HepG2 (cell line): Measurements from ENCODE around the gene OGG1. TPM values are rescaled to one million over a fixed set of nuclear protein-coding genes. Genes with fewer than 3 reads are reported as not detected.
A peak's percentile ranks its signal among the peaks of the same experiment; 100 is the strongest.

Source experiments
- ATAC-seq: fragments of 200-7000 bp; cut with Tn5 transposase; 3 replicates; pipeline ENCODE4 v1.9.1; 2020; ENCODE audit warnings: mild to moderate bottlenecking, moderate library complexity
- BruUV-seq: library from RNA; stranded (reverse); fragments of 400-500 nt; replicated peaks from 2 replicates; lab custom pipeline; 2021; lab: Mats Ljungman, UMichigan
- CTCF ChIA-PET: fragments of 300-600 bp; formaldehyde crosslinking; extraction: SDS; loops from one replicate; lab custom pipeline; 2021; ENCODE audit warnings: low total read pairs, inconsistent platforms, low intra/inter-chr PET ratio; lab: Yijun Ruan, JAX
- POLR2A ChIA-PET: fragments of 350-600 bp; sonication (Branson Sonifier 250); formaldehyde crosslinking; loops from one replicate; lab custom pipeline; 2020; ENCODE audit warnings: antibody characterized with exemption, inconsistent platforms; lab: Yijun Ruan, JAX
- DNase-seq: peaks from one replicate; pipeline ENCODE4 v3.0.0-alpha.2; 2015; ENCODE audit warnings: low spot score
- FAIRE-seq: peaks from 3 replicates; lab custom pipeline; 2011; peaks lifted over from hg19 to GRCh38; lab: Jason Lieb, UNC
- H2AFZ ChIP-seq: one replicate; pipeline ENCODE4 v1.6.1; 2011; ENCODE audit warnings: low read length, inconsistent platforms
- H3K27ac ChIP-seq: fragments of 300-600 bp; 3 replicates; pipeline ENCODE4 v1.8.0; 2011; ENCODE audit warnings: mixed run types, mild to moderate bottlenecking, mixed read lengths, low read length, inconsistent platforms; ENCODE audit not compliant: insufficient read depth; ENCODE audit errors: extremely low read length
- H3K27me3 ChIP-seq, 2 experiments: fragments of 200-600 bp in 1 of 2; 2 replicates in 1 of 2; 3 replicates in 1 of 2; pipeline versions ENCODE4 v1.6.0 to v1.8.0; 2011; ENCODE audit warnings: low read length in 2 of 2, mild to moderate bottlenecking in 2 of 2, moderate library complexity in 2 of 2, inconsistent platforms in 1 of 2; ENCODE audit not compliant: insufficient read depth in 2 of 2, control insufficient read depth in 1 of 2
- H3K36me3 ChIP-seq, 2 experiments: fragments of 200-600 bp in 1 of 2; replicated peaks in 1 of 2; 2 replicates in 1 of 2; 3 replicates in 1 of 2; pipeline versions ENCODE4 v1.5.1 to v1.8.0; 2011; ENCODE audit warnings: low read length in 2 of 2, inconsistent platforms in 1 of 2; ENCODE audit not compliant: insufficient read depth in 2 of 2, control insufficient read depth in 1 of 2
- H3K4me1 ChIP-seq: 2 replicates; pipeline ENCODE4 v1.5.1; 2012; ENCODE audit warnings: low read length, inconsistent platforms; ENCODE audit not compliant: insufficient read depth
- H3K4me2 ChIP-seq: 2 replicates; pipeline ENCODE4 v1.6.0; 2011; ENCODE audit warnings: low read depth, low read length, inconsistent platforms
- H3K4me3 ChIP-seq, 3 experiments: fragments of 200-600 bp in 1 of 3; sonication (generic), shearing (Covaris generic) in 1 of 3; replicated peaks in 1 of 3; 2 replicates each; pipeline ENCODE4 v1.5.1; 2011 to 2016; ENCODE audit warnings: low read length in 3 of 3, inconsistent platforms in 2 of 3, low read depth in 2 of 3, mild to moderate bottlenecking in 2 of 3, control low read depth in 1 of 3, mixed read lengths in 1 of 3; ENCODE audit not compliant: insufficient read depth in 1 of 3
- H3K79me2 ChIP-seq: one replicate; pipeline ENCODE4 v1.6.1; 2011; ENCODE audit warnings: low read length, inconsistent platforms; ENCODE audit not compliant: insufficient read depth
- H3K9ac ChIP-seq: 2 replicates; pipeline ENCODE4 v1.6.0; 2011; ENCODE audit warnings: mild to moderate bottlenecking, low read depth, low read length, inconsistent platforms; ENCODE audit not compliant: insufficient read depth
- H3K9me3 ChIP-seq: 2 replicates; pipeline ENCODE4 v1.5.1; 2012; ENCODE audit warnings: mild to moderate bottlenecking, low read length
- H4K20me1 ChIP-seq: 2 replicates; pipeline ENCODE4 v1.6.0; 2011; ENCODE audit warnings: inconsistent platforms, mild to moderate bottlenecking, low read length, moderate library complexity; ENCODE audit not compliant: insufficient read depth
- EED ChIP-seq: sonication (generic); formaldehyde crosslinking; IDR thresholded peaks from 2 replicates; pipeline ENCODE4 v1.5.0; 2020; ENCODE audit warnings: mild to moderate bottlenecking, missing genetic modification reagents
- ETV6 ChIP-seq: sonication (generic); formaldehyde crosslinking; conservative IDR thresholded peaks from 2 replicates; pipeline ENCODE4 v1.4.0; 2020; ENCODE audit warnings: missing genetic modification reagents
- KDM5B ChIP-seq: sonication (generic); formaldehyde crosslinking; IDR thresholded peaks from 2 replicates; pipeline ENCODE4 v1.4.0; 2020; ENCODE audit warnings: missing genetic modification reagents, mild to moderate bottlenecking, borderline replicate concordance
- SIX1 ChIP-seq: sonication (generic); formaldehyde crosslinking; IDR thresholded peaks from 2 replicates; pipeline ENCODE4 v1.4.0; 2020; ENCODE audit warnings: missing genetic modification reagents, borderline replicate concordance
- SOX13 ChIP-seq, 3 experiments: fragments of 450-650 bp in 1 of 3; sonication (generic) in 1 of 3; formaldehyde crosslinking in 1 of 3; IDR thresholded peaks in 2 of 3; conservative IDR thresholded peaks in 1 of 3; 2 replicates each; pipeline versions ENCODE4 v1.5.0 to v1.6.1; 2016 to 2020; ENCODE audit warnings: antibody characterized with exemption in 1 of 3, mild to moderate bottlenecking in 1 of 3, missing compliant biosample characterization in 1 of 3, missing genetic modification reagents in 1 of 3, moderate library complexity in 1 of 3
- ZNF83 ChIP-seq: sonication (generic); formaldehyde crosslinking; IDR thresholded peaks from 2 replicates; pipeline ENCODE4 v1.4.0; 2020; ENCODE audit warnings: missing genetic modification reagents, mild to moderate bottlenecking, borderline replicate concordance
- WGBS: methylation state at CpG from one replicate; pipeline ENCODE4 v1.1.6; 2017; ENCODE audit warnings: low lambda C conversion rate; 5-methylcytosine and 5-hydroxymethylcytosine counted together
- in situ Hi-C: cut with HindIII; loops from 2 replicates; pipeline ENCODE4 v1.10.0; 2017; ENCODE audit warnings: low pct_unique_long_range_greater_than_20kb; ENCODE audit not compliant: extremely low pct_ligation_motif_present
- intact Hi-C: fragments of 100-400 bp; cut with micrococcal nuclease; formaldehyde crosslinking; loops from one replicate; pipeline ENCODE4 v1.10.0; 2022; ENCODE audit not compliant: unreplicated experiment
- polyA plus RNA-seq, 8 experiments: library from polyadenylated mRNA; depleted of rRNA in 3 of 8; stranded (reverse) in 7 of 8; unstranded in 1 of 8; fragments of >200 nt; fragmentation: Illumina TruSeq in 4 of 8; extraction: Trizol in 4 of 8; gene quantifications; 2 replicates each; pipeline versions ENCODE4 v1.2.1 to v1.2.3, GENCODE V29; 2011 to 2016; ENCODE audit warnings: low read depth in 4 of 8, missing spikeins in 1 of 8, mixed read lengths in 1 of 8; ENCODE audit not compliant: insufficient read depth in 1 of 8
- total RNA-seq, 5 experiments: library from RNA; depleted of rRNA; stranded (reverse); fragments of >200 nt; fragmentation: Illumina TruSeq; extraction: Trizol; gene quantifications; 2 replicates each; pipeline ENCODE4 v1.2.3, GENCODE V29; 2016; ENCODE audit warnings: low read depth in 1 of 5
- TF ChIP-seq, protein P1 (sequence below): sonication (generic); formaldehyde crosslinking; IDR thresholded peaks from 2 replicates; pipeline ENCODE4 v1.4.0; 2020; ENCODE audit warnings: mild to moderate bottlenecking, missing genetic modification reagents
- TF ChIP-seq, protein P2 (sequence below): IDR thresholded peaks from 2 replicates; pipeline ENCODE4 v1.6.1; 2016
- TF ChIP-seq, protein P3 (sequence below): IDR thresholded peaks from 2 replicates; pipeline ENCODE4 v1.6.1; 2016; ENCODE audit warnings: low read depth
- TF ChIP-seq, protein P4 (sequence below): sonication (generic); formaldehyde crosslinking; IDR thresholded peaks from 2 replicates; pipeline ENCODE4 v1.8.0; 2022; ENCODE audit warnings: missing genetic modification reagents, low read depth, mild to moderate bottlenecking, borderline replicate concordance
- TF ChIP-seq, protein P5 (sequence below): sonication (generic); formaldehyde crosslinking; IDR thresholded peaks from 2 replicates; pipeline ENCODE4 v1.9.0; 2021; ENCODE audit warnings: missing genetic modification reagents, borderline replicate concordance

Gene OGG1
- total and polyA plus RNA-seq, 2 of the 13 experiments (the other 11 are each of a cell fraction or from before 2014, with no cell fraction given), result 28.7 to 33.2 TPM

DNA sequence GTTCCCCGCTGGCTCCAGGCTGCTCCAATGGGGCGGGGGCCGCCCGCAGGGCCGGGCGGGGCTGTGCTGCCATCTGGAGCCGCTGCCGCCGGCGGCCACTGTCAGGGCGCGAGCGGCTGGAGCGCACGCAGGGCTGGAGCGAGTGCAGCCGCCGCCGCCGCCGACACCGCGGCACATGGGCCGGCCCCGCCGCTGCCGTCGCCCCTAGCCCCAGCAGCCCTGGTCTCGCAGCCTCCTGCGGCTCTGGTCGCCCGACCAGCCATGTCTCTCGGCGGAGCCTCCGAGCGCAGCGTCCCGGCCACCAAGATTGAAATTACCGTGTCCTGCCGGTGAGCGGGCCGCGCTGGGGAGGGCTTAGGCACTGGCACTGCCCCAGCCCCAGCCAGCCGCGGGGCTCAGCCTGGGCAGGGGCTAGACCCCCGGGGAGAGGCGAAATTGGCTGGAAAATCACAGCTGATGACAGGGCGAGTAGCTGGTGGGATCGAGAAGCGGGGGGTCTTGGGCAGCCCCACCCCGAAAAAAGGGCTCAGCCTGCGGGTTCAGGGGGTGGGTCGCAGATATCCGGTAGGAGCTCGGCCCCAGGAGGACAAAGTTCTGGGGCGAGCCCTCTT is 45.9 kb upstream of the OGG1 start, which contains the start of gene CPNE9 (continued):
- TF ChIP-seq, protein P1, sequence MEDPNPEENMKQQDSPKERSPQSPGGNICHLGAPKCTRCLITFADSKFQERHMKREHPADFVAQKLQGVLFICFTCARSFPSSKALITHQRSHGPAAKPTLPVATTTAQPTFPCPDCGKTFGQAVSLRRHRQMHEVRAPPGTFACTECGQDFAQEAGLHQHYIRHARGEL, result no peak

DNA sequence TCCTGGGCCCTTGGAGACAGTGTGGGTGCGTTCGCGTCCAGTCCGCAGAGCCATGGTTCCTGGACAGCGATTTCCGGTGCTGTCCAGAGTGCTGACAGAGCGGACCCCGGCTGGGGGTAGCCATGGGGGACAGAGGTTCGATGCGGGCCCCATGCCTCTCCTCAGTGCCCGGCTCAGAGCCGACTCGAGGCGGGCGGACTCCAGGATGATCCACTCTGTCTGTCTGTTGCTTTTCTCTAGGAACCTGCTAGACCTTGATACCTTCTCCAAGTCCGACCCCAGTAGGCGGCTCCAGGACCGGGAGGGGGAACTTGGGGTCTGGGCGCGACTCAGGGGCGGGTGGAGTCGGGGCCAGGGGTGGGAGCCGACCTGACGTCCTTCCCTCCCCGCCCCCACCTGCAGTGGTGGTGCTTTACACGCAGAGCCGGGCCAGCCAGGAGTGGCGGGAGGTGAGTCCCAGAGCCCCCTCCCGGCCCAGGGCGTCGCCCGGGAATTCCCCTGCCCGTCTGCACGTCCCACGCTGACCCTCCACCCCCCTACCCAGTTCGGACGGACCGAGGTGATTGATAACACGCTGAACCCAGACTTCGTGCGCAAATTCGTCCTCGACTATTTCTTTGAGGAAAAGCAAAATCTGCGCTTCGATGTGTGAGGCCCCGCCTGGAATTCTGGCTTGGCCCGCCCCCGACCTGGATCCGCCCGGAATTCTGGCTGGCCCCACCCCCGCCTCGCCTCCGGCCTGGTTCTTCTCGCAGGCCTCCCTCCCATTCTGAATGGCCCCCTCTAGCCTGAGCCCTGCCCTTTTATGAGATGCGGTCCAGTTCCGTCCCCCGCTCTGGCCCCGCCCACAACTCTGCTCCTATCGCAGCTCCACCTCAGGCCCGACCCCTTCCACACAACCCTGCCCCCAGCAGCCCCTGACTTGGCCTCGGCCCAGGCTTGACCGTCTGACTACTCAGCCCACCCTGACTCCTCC is 45.1 kb upstream of the OGG1 start:
- peak overlapping the region; percentile 55 to 72 (median 56) for H3K4me3 ChIP-seq
- no peak for FAIRE-seq
- no peak overlapping the region for H3K27ac ChIP-seq
- peak overlapping the region; percentile 76 for H3K4me2 ChIP-seq
- CTCF ChIA-PET, result no interaction called here
- no peak overlapping the region for H2AFZ ChIP-seq
- POLR2A ChIA-PET, result no interaction called here
- no peaks in the 10 kb centered on the region for H4K20me1 ChIP-seq
- BruUV-seq, result no TSS peak
- 8% methylated on average over 29 of the region's 62 CpGs for WGBS
- DNase-seq, result peak; percentile 35
- ATAC-seq, result peak; percentile 74
- no peaks in the 10 kb centered on the region for H3K79me2 ChIP-seq
- peaks cover 12% of the 10 kb centered on the region; the same call in 1 of the 2 replicates for H3K4me1 ChIP-seq
- peaks cover 0 to 1% of the 10 kb centered on the region in 2 experiments; a peak in 2 of 5 replicates for H3K27me3 ChIP-seq
- intact Hi-C loops (no loop called here), in situ Hi-C loops (no loop called here)
- no peaks in the 10 kb centered on the region for H3K9me3 ChIP-seq
- H3K9ac ChIP-seq, result 0 out of 2 replicates have a peak overlapping the region, but pooled peaks have one; percentile 22
- H3K36me3 ChIP-seq, result peaks cover 0 to 1% of the 10 kb centered on the region in 2 experiments; a peak in 1 of 5 replicates
- TF ChIP-seq SOX13 (IDR thresholded peaks at IDR 0.05), result no peak
- peak in 1 of 2 experiments; percentile 17; a peak in 1 of 4 replicates for TF ChIP-seq SOX13 (CRISPR knock-in tag; conservative IDR thresholded peaks at IDR 0.05 in 1 of 2, IDR thresholded peaks at IDR 0.05 in 1 of 2)
- TF ChIP-seq ETV6, result peak; percentile 95
- 0 out of 2 replicates have a peak, but pooled peaks have one; percentile 21 for TF ChIP-seq SIX1 (CRISPR knock-in tag)
- TF ChIP-seq, protein P2, sequence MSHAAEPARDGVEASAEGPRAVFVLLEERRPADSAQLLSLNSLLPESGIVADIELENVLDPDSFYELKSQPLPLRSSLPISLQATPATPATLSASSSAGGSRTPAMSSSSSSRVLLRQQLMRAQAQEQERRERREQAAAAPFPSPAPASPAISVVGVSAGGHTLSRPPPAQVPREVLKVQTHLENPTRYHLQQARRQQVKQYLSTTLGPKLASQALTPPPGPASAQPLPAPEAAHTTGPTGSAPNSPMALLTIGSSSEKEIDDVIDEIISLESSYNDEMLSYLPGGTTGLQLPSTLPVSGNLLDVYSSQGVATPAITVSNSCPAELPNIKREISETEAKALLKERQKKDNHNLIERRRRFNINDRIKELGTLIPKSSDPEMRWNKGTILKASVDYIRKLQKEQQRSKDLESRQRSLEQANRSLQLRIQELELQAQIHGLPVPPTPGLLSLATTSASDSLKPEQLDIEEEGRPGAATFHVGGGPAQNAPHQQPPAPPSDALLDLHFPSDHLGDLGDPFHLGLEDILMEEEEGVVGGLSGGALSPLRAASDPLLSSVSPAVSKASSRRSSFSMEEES, result peak; percentile 49; the same call in 1 of the 2 replicates
- TF ChIP-seq, protein P3, sequence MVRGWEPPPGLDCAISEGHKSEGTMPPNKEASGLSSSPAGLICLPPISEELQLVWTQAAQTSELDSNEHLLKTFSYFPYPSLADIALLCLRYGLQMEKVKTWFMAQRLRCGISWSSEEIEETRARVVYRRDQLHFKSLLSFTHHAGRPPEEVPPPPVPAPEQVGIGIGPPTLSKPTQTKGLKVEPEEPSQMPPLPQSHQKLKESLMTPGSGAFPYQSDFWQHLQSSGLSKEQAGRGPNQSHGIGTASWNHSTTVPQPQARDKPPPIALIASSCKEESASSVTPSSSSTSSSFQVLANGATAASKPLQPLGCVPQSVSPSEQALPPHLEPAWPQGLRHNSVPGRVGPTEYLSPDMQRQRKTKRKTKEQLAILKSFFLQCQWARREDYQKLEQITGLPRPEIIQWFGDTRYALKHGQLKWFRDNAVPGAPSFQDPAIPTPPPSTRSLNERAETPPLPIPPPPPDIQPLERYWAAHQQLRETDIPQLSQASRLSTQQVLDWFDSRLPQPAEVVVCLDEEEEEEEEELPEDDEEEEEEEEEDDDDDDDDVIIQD (CRISPR knock-in tag), result no peak
- TF ChIP-seq EED (CRISPR knock-in tag), result no peak
- TF ChIP-seq, protein P4, sequence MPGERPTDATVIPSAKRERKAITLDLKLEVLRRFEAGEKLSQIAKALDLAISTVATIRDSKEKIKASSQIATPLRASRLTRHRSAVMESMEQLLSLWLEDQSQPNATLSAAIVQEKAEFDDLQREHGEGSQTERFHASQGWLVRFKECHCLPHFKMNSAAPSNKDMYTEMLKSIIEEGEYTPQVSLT (CRISPR knock-in tag), result no peak
- TF ChIP-seq, protein P5, sequence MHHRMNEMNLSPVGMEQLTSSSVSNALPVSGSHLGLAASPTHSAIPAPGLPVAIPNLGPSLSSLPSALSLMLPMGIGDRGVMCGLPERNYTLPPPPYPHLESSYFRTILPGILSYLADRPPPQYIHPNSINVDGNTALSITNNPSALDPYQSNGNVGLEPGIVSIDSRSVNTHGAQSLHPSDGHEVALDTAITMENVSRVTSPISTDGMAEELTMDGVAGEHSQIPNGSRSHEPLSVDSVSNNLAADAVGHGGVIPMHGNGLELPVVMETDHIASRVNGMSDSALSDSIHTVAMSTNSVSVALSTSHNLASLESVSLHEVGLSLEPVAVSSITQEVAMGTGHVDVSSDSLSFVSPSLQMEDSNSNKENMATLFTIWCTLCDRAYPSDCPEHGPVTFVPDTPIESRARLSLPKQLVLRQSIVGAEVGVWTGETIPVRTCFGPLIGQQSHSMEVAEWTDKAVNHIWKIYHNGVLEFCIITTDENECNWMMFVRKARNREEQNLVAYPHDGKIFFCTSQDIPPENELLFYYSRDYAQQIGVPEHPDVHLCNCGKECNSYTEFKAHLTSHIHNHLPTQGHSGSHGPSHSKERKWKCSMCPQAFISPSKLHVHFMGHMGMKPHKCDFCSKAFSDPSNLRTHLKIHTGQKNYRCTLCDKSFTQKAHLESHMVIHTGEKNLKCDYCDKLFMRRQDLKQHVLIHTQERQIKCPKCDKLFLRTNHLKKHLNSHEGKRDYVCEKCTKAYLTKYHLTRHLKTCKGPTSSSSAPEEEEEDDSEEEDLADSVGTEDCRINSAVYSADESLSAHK, result no peak
- no peak for TF ChIP-seq ZNF83
- no peak; the same call in 1 of the 2 replicates for TF ChIP-seq KDM5B (CRISPR knock-in tag)
